Epithelial cell of esophagus (primary cell): Measurements from ENCODE around the gene AGBL1.
"Not testable (repeated sequence)": the region's sequence is repeated elsewhere in the genome, so short reads cannot be mapped to it uniquely, and the experiment has no call there.

Experiments
- DNase-seq: peaks from one replicate; pipeline ENCODE4 v3.0.0; 2010; ENCODE audit warnings: low read depth
- H3K4me3 ChIP-seq: 2 replicates; pipeline ENCODE4 v1.5.1; 2011; ENCODE audit warnings: mild to moderate bottlenecking, low read length, control low read depth
- TF ChIP-seq, protein P1 (sequence below): IDR thresholded peaks from 2 replicates; pipeline ENCODE4 v1.5.1; 2011; ENCODE audit warnings: low read depth, mild to moderate bottlenecking, low read length, control low read depth, inconsistent platforms; ENCODE audit not compliant: insufficient read depth; ENCODE audit errors: missing control alignments

Gene AGBL1

DNA sequence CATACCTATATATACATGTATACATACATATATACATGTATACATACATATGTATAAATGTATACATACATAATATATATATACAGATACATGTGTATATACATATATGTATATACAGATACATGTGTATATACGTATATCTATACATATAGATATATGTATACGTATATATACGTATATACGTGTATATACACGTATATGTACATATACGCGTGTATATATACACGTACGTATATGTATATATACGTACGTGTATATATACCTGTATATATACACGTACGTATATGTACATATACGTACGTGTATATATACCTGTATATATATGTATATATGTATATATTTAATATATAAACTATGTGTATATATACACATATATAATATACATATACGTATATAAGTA is 955.2 kb downstream of the AGBL1 start:
- TF ChIP-seq, protein P1, sequence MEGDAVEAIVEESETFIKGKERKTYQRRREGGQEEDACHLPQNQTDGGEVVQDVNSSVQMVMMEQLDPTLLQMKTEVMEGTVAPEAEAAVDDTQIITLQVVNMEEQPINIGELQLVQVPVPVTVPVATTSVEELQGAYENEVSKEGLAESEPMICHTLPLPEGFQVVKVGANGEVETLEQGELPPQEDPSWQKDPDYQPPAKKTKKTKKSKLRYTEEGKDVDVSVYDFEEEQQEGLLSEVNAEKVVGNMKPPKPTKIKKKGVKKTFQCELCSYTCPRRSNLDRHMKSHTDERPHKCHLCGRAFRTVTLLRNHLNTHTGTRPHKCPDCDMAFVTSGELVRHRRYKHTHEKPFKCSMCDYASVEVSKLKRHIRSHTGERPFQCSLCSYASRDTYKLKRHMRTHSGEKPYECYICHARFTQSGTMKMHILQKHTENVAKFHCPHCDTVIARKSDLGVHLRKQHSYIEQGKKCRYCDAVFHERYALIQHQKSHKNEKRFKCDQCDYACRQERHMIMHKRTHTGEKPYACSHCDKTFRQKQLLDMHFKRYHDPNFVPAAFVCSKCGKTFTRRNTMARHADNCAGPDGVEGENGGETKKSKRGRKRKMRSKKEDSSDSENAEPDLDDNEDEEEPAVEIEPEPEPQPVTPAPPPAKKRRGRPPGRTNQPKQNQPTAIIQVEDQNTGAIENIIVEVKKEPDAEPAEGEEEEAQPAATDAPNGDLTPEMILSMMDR, result no peak
- no peak overlapping the region for H3K4me3 ChIP-seq
- DNase-seq, result no peak

DNA sequence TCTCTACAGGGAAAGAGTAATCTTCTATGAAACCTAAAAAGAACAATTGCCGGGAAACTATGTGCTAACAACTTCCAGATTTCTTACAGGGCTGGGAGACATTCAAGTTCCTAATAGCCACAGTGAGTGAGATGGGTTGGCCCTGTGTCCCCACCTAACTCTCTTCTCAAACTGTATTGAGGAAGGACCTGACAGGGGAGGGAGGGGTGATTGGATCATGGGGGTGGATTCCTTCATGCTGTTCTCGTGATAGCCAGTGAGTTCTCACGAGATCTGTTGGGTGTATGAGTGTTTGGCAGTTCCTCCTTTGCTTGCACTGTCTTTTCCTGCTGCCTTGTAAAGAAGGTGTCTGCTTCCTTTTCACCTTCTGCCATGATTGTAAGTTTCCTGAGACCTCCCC is 958.7 kb downstream of the AGBL1 start:
- H3K4me3 ChIP-seq, result no peak overlapping the region
- TF ChIP-seq, protein P1, result no peak
- no peak for DNase-seq

DNA sequence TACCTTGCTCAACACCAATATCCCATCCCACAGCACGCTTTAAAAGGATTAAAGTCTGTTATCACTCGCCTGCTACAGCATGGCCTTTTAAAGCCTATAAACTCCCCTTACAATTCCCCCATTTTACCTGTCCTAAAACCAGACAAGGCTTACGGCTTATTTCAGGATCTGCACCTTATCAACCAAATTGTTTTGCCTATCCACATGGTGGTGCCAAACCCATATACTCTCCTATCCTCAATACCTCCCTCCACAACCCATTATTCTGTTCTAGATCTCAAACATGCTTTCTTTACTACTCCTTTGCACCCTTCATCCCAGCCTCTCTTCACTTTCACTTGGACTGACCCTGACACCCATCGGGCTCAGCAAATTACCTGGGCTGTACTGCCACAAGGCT is 962.9 kb downstream of the AGBL1 start:
- not testable (repeated sequence) for H3K4me3 ChIP-seq
- TF ChIP-seq, protein P1, result peak; percentile 7
- DNase-seq, result peak; percentile 35

DNA sequence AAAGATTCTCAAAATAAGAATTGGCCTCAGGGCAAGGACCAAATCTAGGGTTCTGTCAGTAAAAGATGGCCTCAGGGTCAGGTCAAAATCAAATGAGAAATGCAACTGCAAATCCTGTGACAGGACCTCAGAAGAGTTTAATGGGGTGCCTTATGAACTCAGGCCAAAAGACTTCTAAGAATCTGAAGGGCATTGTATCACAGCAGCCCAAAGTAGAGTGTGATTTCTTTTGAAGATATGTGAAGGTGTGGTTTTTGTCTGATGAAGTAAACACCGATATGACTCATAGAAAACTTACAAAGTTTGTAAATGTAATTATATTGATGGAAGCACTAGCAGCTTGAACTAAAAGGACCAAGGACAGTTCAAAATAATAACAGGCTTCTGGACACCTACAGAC is 966.1 kb downstream of the AGBL1 start:
- DNase-seq, result peak; percentile 75
- no peak overlapping the region for H3K4me3 ChIP-seq
- TF ChIP-seq, protein P1, result no peak

DNA sequence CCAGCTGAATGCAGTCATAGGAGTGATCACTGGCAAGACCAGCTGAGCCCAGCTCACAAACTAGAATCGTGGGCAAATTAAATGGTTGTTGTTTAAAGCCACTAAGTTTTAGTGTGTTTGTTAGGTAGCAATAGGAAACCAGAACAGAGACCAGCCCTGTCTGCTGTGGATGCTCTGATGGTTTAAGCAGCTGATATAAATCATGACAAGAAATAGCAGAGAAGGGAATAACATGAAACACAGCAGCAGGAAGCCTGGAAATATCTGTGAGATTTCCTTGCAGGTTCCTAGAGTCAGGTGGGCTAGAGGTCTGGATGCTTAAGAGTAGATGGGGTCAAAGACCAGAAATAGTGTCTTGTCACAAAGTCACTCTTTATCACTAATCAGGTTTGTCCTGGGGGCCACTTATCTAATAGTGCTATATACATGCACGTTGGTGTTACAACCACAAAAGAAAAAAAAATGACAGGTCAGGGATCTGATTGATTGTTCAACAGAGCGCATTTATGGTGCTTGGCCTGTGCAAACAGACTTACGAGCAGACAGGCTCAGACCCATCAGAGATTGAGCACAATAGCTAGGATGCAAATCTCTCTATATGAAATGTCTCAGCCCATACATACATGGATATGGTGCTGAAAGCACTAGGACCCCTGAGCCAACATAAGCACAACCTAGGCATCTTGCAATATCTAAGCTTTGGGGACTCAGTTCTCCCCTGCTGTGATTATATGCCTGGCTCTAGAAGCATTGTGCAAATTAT is 967.7 kb downstream of the AGBL1 start:
- TF ChIP-seq, protein P1, result no peak
- DNase-seq, result no peak
- H3K4me3 ChIP-seq, result no peak overlapping the region
